ENCODE results near the gene FBXL7.

DNA sequence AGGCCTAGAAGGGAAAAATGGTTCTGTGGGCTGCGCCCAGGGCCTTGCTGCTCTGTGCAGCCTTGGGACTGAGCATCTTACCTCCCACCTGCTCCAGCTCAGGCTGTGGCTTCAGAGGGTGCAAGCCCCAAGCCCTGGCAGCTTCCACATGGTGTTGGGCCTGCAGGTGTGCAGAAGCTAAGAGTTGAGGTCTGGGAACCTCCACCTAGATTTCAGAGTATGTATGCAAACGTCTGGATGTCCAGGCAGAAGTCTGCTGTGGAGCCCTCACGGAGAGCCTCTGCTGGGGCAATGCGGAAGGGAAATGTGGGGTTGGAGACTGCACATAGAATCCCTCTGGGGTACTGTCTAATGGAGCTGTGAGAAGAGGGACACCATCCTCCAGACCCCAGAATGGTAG, 36.0 kb downstream of the FBXL7 start:
- TF ChIP-seq TAF1 (IDR thresholded peaks at IDR 0.05; ENCODE audit: low read depth) = no peak
- TF ChIP-seq EP300 (IDR thresholded peaks at IDR 0.05; ENCODE audit: borderline replicate concordance) = no peak
- no peak for TF ChIP-seq NFIC (IDR thresholded peaks at IDR 0.05)
- no peak for TF ChIP-seq CEBPB (IDR thresholded peaks at IDR 0.05)
- no peak for TF ChIP-seq TEAD4 (IDR thresholded peaks at IDR 0.05)
- no peak for TF ChIP-seq RAD21 (IDR thresholded peaks at IDR 0.05; ENCODE audit: low read depth)
- TF ChIP-seq, protein P1, sequence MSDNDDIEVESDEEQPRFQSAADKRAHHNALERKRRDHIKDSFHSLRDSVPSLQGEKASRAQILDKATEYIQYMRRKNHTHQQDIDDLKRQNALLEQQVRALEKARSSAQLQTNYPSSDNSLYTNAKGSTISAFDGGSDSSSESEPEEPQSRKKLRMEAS (IDR thresholded peaks at IDR 0.05) = no peak
- TF ChIP-seq, protein P2, sequence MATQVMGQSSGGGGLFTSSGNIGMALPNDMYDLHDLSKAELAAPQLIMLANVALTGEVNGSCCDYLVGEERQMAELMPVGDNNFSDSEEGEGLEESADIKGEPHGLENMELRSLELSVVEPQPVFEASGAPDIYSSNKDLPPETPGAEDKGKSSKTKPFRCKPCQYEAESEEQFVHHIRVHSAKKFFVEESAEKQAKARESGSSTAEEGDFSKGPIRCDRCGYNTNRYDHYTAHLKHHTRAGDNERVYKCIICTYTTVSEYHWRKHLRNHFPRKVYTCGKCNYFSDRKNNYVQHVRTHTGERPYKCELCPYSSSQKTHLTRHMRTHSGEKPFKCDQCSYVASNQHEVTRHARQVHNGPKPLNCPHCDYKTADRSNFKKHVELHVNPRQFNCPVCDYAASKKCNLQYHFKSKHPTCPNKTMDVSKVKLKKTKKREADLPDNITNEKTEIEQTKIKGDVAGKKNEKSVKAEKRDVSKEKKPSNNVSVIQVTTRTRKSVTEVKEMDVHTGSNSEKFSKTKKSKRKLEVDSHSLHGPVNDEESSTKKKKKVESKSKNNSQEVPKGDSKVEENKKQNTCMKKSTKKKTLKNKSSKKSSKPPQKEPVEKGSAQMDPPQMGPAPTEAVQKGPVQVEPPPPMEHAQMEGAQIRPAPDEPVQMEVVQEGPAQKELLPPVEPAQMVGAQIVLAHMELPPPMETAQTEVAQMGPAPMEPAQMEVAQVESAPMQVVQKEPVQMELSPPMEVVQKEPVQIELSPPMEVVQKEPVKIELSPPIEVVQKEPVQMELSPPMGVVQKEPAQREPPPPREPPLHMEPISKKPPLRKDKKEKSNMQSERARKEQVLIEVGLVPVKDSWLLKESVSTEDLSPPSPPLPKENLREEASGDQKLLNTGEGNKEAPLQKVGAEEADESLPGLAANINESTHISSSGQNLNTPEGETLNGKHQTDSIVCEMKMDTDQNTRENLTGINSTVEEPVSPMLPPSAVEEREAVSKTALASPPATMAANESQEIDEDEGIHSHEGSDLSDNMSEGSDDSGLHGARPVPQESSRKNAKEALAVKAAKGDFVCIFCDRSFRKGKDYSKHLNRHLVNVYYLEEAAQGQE (IDR thresholded peaks at IDR 0.05; ENCODE audit: low read depth) = no peak
- TF ChIP-seq, protein P3, sequence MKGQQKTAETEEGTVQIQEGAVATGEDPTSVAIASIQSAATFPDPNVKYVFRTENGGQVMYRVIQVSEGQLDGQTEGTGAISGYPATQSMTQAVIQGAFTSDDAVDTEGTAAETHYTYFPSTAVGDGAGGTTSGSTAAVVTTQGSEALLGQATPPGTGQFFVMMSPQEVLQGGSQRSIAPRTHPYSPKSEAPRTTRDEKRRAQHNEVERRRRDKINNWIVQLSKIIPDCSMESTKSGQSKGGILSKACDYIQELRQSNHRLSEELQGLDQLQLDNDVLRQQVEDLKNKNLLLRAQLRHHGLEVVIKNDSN (IDR thresholded peaks at IDR 0.05) = no peak
- no peak for TF ChIP-seq YY1 (IDR thresholded peaks at IDR 0.05; ENCODE audit: low read depth)
- no peak for TF ChIP-seq TCF12 (IDR thresholded peaks at IDR 0.05; ENCODE audit: low read depth)

Measured in Ishikawa (cell line).